KOPT-K1 (cell line): ENCODE measurements around the gene LMO1.

Source experiments
- H3K27ac ChIP-seq: fragments of 200-600 bp; sonication (generic); 2 replicates; pipeline ENCODE4 v1.5.1; 2016; ENCODE audit warnings: antibody characterized with exemption, mild to moderate bottlenecking, low read depth, low read length; ENCODE audit not compliant: poor library complexity, severe bottlenecking
- H3K36me3 ChIP-seq: fragments of 200-600 bp; sonication (generic); 2 replicates; pipeline ENCODE4 v1.5.1; 2017; ENCODE audit warnings: antibody characterized with exemption, mild to moderate bottlenecking, low read length, moderate library complexity; ENCODE audit not compliant: insufficient read depth
- H3K9me3 ChIP-seq: fragments of 200-600 bp; sonication (generic); 2 replicates; pipeline ENCODE4 v1.5.1; 2017; ENCODE audit warnings: antibody characterized with exemption, low read length, mild to moderate bottlenecking; ENCODE audit not compliant: insufficient read depth, poor library complexity, severe bottlenecking

The LMO1 gene

DNA sequence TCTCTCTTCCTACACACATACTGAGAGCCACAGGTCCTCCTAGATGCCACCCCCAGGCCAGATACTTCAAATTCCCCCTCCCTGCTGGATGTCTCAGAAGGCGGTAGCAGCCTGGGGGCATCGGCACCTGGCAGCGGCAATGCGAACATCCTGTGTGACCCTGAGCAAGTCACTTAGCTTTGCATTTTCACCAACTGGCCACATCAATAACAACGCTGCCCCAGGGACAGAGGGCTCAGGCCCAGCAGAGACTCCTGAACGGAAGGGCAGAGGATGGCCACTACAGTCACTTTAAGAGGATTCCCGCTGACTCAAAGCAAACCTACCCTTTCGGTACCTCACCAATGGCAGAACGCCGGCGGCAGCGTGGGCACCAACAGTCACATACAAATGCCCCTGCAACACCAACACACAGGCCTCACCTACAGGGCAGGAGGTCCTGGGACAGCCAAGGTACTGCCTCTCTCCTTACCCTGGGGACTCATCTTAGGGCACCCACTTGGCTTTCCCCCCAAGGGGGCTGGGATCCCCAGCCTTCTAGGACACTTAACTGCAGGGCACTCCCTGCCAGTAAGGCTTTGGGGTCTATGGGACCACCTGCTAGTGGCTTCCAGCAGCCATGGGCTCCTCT, 1.6 kb downstream of the LMO1 start:
- no peaks in the 10 kb centered on the region for H3K9me3 ChIP-seq
- no peak overlapping the region for H3K27ac ChIP-seq
- H3K36me3 ChIP-seq = no peaks in the 10 kb centered on the region

DNA sequence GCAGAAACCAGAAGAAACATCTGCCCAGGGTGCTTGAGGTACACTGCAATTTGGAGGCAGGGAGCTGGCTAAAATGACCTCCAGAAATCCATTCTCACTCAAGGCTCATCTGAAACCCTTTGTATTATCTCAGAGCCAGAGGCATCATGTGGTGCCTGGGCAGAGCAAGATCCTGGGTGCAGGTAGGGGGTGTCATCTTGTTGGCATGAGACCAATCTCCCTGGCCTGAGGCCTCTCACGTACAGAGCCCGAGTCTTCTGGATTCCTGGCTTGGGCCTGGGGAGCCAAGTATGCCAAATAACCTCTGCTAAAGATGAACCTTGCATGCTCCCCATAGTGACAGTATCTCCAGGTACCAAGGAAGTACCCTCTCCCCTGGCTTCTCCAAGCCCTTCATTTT, 2.4 kb downstream of the LMO1 start:
- no peak overlapping the region for H3K27ac ChIP-seq
- no peaks in the 10 kb centered on the region for H3K9me3 ChIP-seq
- no peaks in the 10 kb centered on the region for H3K36me3 ChIP-seq

DNA sequence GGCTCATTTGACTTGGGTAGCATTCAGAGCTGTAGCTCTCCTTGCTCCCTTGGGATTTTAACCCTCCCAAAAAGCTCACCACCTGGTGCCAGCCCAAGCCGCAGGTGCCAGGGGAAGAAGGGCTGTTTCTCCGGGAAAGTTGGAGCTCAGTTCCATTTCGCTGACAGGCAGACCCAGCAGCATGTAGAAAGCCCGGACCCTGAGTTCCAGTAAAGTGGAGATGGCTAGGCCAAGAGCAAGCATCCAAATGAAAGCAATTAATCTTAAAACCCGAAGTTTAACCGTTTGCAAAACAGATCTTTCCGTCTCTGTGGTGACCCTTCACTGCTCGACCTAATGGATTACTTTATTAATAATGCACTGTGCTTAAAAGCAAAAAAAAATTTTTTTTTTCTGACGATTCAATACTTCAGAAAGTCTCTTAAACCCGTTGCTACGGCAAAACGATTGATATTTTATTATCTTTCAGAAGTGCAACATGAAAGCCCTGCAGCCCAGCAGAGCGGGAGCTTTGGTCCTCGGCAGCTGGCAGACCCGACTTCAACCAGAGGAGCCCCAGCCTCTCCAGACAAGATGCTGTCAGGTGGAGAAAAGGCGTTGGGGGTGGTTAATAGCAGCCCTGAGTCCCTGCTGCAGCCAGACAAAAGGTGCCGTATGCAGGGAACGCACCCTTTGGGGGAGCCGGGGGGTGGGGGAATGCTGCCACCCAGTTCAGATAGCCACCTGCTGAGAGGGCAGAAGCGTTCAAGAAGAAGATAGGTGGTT, 3.3 kb downstream of the LMO1 start:
- Histone ChIP-seq H3K9me3 (no peaks in the 10 kb centered on the region), H3K27ac (no peak overlapping the region), H3K36me3 (no peaks in the 10 kb centered on the region)

DNA sequence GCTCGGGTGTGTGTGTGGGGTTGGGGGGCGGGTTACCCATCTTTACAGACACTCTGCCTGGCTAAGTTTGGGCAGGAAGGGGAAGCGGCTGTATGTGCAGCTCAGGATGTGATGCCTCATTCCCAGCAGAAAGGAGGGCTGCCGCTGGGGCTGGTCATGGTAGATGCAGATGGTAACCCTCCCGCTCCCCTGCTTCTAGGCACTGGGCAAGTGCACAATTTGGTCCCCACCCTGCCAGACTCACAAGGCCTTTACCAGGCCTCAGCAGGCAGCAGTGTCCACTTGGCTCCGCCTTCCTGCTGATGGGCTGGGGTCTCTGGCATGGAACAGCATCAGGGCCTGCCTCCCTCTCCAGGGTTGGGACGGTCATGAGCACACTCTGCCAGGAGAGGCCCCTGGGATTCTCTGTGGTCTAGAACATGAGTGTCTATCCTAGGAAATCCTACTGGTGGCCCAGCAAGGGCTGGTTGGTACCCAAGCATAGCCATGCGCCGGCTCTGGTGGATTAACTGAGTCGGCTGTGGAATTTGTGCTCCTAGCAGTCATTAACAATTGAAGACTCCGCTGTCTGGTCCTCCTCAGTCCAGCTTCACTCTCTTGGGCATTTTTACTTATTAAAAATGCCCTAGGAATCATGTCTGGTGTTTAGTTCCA, 4.2 kb downstream of the LMO1 start:
- Histone ChIP-seq H3K27ac (no peak overlapping the region), H3K9me3 (no peaks in the 10 kb centered on the region), H3K36me3 (no peaks in the 10 kb centered on the region)

DNA sequence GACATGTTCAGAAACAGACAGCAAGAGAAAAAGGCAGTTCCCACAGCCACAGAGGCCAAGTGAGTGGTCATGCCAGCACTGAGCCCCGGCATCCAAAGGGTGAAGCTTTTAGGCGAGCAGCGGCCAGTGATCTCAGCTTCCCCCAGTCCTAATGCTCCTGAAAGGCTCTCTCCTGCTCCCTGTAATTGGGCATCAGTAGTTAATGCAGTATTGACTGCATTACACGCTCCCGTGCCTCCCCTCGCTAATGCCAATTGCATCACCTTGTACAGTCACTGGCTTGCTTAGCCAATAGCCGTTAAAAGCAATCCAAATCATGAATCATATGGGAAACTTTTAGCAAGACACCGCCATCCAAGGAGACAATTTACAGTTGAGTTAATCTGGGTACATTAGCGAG, 4.9 kb downstream of the LMO1 start:
- Histone ChIP-seq H3K36me3 (no peaks in the 10 kb centered on the region), H3K9me3 (no peaks in the 10 kb centered on the region), H3K27ac (no peak overlapping the region)

DNA sequence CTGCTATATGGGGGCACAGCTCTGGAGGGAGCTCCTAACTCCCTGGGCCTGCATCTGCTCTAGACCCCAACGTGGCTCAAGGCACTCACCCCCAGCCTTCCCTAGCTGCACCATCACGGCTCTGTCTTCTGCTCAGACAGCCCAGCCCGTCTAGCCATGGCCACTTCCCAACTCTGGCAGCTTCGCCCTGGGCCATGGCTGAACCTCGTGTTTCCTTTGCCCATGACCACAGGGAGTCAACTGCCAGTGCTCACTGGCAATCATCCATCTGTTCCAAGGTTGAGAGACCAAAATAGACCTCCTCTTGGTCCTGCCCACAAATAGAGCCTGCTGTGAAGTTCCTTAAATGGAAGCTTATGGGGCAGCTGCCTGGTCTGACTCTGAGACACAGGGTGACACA, 5.4 kb downstream of the LMO1 start:
- H3K36me3 ChIP-seq = no peaks in the 10 kb centered on the region
- H3K9me3 ChIP-seq = no peaks in the 10 kb centered on the region
- H3K27ac ChIP-seq = no peak overlapping the region

DNA sequence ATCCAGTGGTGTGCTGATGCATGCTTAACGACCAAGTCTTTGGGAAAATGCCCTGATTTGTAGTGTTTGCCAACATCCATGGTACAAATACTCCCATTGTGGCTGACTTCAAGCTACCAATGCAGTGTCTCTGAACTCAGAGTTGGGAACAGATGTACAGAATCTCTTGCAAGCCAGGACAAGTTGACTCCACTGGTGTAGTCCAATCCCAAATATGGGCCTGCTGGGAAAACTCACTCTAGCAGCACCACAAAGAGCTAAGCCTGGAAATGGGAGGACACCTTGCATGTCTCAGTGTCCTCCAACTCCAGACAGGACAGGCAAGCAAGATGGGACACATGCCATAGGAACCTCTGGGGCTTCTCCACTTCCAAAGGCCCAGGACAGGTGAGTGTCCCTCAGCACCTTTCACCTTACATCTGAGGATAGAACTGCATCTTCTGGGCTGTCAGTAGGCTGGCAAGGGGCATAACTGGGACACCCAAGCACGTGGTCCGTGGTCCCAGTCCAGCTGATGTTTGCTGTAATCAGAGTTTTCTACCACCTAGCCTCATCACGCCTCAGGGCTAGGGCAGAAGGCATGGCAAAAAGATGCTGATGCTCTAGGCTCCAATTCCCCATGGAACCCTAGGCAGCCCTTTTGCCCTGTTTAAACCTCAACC, 6.5 kb downstream of the LMO1 start:
- H3K36me3 ChIP-seq = no peaks in the 10 kb centered on the region
- no peaks in the 10 kb centered on the region for H3K9me3 ChIP-seq

DNA sequence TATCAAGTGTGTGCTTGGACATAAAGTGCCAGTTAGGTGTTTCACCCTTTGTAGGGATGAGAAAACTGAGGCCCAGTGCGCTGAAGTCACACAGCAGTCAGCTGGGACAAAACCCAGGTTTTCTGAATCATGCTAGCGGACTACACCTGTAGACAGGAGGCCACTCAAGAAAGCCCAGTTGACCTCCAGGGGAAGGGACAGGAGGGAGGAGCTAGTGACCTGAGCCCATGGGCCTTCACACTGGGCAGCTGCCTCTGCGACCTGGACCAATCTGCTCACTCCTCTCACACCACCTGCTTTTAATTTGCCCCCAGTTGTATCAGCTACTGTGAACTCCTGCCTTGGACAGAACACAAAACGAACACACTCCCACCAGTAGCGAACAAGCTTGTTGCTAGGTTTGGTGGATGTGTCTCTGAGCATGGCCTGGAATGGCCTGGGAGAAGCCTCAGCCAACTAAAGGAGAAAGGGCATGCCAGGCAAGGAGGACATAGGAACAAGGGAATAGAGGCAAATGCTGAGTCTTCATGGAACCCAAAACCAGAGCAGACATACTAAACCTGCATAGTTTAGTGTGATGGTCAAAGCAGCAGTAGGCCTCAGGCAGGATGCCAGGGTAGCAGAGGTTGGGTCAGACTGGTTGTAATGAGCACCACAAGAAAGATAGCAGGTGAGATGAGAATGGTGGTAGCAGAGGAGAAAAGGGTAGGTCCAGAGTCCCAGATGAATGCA, 7.2 kb downstream of the LMO1 start:
- Histone ChIP-seq H3K27ac (no peak overlapping the region), H3K9me3 (no peaks in the 10 kb centered on the region), H3K36me3 (no peaks in the 10 kb centered on the region)

More for the DNA sequence above, 6.5 kb downstream of the LMO1 start:
- H3K27ac ChIP-seq = no peak overlapping the region

DNA sequence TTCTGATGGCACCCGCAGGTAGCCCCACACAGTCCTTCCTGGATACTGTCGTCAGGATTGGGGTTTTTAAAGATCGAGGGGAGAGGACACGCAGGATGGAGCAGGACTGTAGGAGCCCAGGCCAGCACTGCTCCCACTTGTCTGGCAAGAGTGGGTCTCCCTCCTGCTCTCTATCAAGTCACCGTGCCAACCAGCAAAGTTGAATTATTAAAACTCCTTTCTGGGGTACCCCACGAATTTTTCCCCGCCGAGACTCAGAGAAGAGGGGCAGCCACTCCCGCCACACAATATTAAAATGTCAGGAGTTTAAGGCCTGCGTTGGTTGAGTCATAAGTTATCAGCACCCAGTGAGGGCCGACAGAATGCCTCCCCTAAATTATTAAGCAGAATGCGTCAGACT, 10.1 kb downstream of the LMO1 start:
- Histone ChIP-seq H3K36me3 (no peaks in the 10 kb centered on the region), H3K27ac (no peak overlapping the region), H3K9me3 (no peaks in the 10 kb centered on the region)

DNA sequence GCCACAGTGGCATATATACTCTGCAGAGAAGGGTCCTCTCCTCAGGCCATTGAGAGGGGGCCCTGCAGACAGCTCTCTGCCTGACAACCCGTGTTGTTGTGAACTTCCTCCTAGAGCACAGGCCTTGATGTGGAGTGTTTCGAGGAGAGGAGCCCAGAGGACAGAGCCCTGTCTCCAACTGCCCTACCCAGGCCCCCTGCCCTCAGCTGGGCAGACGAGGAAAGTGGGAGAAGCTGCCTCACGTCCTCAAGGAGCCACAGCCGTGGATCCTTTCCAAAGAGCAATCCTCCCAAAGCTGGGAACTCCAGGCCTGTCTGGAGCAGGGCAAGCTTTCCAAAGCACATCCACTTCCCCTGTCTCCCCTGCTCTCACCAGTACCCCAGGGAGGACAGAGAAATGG, 10.7 kb downstream of the LMO1 start:
- H3K36me3 ChIP-seq = no peaks in the 10 kb centered on the region
- no peaks in the 10 kb centered on the region for H3K9me3 ChIP-seq
- H3K27ac ChIP-seq = no peak overlapping the region

DNA sequence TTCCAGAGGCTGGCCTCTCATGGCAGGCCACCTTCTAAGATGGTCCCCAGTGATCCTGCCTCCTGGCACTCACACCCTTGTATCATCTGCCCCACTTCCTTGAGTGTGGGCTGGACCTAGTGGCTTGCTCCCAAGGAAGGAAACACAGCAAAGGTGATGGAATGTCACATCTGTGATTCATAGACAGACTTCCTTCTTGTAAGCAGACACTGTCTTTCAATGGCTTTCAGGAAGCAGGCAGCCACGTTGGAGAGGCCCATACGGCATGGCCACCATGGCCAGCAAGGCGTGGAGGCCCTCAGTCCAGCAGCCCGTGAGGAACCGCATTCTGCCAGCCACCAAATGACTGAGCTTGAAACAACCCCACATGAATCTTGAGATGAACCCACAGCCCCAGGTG, 11.3 kb downstream of the LMO1 start:
- Histone ChIP-seq H3K36me3 (no peaks in the 10 kb centered on the region), H3K9me3 (no peaks in the 10 kb centered on the region), H3K27ac (no peak overlapping the region)

DNA sequence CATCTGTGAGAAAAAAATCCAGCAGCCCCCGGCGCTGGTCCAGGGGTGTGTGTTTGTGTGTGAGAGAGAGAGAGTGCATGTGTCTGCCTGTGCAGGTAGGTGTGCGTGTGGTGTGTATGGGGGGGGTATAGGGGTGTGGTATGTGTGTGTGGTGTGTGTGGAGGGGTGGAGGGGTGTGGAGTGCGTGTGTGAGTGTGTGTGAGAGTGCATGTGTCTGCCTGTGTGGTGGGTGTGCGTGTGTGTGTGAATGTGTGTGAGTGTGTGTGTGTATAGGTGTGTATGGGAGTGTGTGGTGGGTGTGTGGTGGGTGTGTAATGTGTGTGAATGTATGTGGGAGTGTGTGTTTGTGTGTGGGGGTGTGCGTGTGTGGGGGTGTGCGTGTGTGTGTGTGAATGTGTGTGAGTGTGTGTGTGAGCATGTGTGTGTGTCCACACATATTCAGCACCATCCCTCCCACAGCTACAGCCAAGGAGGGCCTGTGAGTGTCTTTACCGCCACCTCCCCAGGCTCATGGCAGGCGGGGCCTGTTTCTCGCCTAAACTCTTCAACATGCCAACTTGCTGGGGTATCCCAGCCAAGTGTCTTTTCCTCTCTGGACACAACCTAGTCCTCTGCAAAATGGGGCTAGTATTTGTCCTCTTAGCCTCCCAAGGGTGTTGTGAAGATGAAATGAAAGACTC, 11.9 kb downstream of the LMO1 start:
- H3K9me3 ChIP-seq = no peaks in the 10 kb centered on the region
- no peak overlapping the region for H3K27ac ChIP-seq
- H3K36me3 ChIP-seq = no peaks in the 10 kb centered on the region

DNA sequence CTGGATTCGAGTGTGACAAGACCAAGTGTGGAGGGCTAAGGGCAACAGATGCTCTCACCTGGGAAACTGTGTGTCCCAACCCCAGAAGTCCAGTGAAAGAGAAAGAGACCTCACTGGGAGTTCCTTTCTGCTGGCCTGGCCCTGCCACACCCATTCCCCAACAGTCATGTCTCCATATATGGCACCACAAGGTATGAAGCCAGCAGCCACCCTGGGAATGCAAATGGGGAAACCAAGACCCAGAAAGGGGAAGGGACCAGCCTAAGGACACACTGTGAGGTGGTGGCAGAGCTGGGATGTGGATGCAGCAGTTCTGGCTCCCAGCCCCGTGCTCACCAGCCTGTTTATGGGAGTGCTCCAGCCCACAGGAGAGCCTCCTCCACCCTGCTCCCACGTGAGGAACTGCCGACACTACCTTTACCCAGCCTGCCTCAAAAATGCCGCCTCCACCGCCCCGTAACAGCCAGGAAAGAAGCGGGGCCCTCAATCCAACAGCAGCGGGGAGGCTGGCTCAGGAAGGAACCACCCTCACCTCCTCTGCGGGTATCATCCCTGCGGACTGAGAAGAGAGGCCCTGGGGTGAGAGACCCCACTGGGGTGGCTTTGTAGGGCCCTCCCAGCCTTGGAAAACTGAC, 12.6 kb downstream of the LMO1 start:
- H3K9me3 ChIP-seq = no peaks in the 10 kb centered on the region
- no peak overlapping the region for H3K27ac ChIP-seq
- no peaks in the 10 kb centered on the region for H3K36me3 ChIP-seq

DNA sequence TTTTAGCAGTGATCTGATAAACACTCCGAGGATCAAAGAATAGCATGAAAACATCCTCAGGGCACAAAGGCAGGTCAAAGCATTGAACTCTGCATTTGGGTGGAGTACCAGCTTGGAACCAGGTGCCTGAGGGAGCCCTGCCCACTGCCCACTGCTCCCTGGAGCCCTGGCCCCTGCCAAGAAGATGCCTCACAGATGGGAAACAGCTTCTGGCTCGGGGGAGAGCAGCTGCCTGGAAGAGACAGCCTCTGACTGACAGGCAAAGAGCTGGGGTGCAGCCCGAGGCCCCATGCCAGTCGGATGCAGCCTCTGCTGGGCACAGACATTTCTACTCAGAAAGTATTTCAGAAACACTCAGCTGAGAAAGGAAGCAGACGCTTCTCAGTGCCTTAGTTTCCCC, 13.2 kb downstream of the LMO1 start:
- Histone ChIP-seq H3K27ac (no peak overlapping the region), H3K9me3 (no peaks in the 10 kb centered on the region), H3K36me3 (no peaks in the 10 kb centered on the region)
